ENCODE measurements around the gene TTC28.

The TTC28 gene

DNA sequence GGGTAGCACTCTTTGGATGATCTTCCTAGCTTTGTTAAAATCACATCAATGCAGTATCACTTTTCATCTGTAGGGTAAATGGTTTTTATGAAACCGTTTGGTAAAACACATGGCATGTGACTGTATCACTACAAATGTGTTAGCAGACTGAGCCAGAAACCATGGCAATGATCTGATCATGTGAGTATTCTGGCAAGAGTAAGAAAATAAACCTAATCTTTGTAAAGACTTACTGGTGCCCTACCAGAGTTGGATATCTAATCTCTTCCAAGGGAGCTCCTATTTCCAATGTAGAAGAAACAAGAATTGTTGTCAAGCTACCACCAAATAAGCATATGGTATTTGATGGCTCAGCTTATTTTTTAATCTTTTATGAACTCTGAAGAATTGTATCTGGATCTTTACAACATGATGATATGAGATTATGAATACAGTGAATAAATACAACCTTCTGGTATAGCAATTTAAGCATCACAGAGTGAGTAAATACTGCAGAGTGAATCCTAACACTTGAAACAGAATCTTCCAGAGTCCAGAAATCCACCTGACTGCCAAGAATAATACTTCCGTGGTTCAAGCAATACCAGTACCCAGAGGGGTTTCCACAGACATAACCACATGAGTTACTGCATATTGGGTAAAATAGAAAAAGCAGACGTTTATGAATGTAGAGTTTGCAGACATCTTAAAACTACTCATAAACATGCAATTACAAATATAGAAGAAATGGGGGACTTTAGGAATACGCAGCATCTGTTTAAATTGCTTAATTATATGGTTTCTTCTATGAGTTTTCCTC lies 238.8 kb downstream of the TTC28 start:
- no peak for DNase-seq (ENCODE audit: low spot score)

GRCh38 chr22:28438183-28438768 lies 241.4 kb downstream of the TTC28 start:
- DNase-seq (ENCODE audit: low spot score): no peak

DNA sequence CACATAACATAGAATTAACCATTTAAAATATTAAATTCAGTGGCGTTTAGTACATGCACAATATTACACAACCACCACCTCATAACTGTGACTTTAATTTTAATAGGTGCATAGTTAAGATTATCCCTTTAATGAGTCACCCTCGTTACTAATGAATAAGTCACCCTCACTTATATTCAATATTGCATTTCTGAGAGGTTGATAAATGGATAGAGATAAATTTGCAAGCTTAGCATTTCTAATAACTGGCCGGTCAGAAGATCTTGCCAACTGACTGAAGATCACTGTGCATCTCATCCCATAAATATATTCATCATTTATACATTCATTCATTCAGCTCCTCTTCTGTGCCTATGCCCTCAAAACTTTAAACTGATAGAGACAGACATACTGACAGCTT lies 243.7 kb downstream of the TTC28 start:
- DNase-seq (ENCODE audit: low spot score): no peak

DNA sequence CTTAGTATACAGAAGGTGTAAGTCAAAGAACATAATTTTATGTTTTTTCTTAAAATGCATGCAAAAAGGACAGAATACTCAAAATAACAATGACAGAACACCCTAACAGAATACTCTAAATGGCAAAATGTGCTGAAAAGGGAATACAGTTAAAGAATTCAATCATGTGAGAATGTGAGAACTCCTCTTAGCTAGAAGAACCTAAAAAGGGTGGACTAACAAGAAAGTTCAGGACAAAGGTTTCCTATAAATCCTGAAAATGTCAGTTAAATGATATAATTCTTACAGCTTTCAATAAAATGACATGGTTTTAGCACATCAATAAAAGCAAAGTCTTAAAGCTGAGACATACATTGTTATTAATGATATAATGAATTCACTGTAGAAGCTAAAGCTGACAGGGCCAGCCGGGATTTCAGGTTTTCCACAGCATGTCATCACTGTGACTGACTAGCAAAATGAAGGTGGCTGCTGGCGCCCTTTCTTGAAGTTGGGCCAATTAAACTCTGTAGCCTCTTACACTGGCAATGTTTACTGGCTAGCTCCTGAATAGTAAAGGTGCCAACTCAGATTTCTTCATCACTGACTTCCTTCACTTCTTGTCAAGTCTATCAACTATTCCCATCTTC lies 244.4 kb downstream of the TTC28 start:
- no peak for DNase-seq (ENCODE audit: low spot score)

DNA sequence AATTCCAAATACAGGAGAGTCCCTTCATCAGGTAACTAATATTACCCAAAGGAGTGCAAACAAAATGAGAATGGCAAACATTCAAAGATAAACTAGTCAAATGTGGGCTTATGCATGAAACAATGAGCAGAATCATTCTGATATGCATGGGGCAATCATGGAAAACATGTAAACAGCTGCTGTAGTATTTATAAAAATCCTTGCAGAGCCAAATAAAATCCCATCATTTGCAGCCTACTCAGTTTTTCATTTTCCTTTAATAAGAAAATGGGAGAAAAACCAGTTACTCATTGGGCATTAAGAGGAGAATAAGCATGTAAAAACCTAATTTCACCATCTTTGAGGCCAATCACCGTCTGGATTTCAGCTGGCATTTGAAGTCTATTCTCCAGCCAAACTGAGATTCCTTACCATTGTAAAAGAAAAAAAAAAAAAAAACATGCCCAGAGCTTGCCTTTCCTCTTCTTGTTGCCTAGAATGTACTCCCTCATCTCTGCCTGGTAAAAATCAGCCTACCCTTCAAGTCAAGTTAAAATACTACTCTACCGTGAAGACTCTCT lies 249.1 kb downstream of the TTC28 start:
- DNase-seq (ENCODE audit: low spot score): no peak

DNA sequence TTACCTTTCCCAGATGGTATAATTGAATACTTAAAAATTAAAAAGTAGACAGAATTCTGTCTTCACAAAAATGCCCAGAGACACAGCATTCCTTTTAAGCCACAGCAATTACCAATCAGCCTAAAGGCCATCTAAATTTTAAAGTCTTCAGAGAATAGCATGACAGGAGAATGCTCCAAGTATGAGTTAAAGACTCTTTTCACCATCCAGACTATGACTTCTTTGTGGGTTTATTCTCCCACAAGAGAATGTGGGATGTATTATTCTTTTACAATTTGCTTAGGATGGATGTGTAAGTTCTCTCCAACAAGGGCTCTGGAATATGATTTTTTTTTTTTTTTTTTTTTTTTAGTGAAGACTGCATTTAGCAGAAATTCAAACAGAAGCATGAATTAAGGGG lies 249.9 kb downstream of the TTC28 start:
- DNase-seq (ENCODE audit: low spot score): no peak

GRCh38 chr22:28428271-28428670 lies 251.4 kb downstream of the TTC28 start:
- no peak for DNase-seq (ENCODE audit: low spot score)

DNA sequence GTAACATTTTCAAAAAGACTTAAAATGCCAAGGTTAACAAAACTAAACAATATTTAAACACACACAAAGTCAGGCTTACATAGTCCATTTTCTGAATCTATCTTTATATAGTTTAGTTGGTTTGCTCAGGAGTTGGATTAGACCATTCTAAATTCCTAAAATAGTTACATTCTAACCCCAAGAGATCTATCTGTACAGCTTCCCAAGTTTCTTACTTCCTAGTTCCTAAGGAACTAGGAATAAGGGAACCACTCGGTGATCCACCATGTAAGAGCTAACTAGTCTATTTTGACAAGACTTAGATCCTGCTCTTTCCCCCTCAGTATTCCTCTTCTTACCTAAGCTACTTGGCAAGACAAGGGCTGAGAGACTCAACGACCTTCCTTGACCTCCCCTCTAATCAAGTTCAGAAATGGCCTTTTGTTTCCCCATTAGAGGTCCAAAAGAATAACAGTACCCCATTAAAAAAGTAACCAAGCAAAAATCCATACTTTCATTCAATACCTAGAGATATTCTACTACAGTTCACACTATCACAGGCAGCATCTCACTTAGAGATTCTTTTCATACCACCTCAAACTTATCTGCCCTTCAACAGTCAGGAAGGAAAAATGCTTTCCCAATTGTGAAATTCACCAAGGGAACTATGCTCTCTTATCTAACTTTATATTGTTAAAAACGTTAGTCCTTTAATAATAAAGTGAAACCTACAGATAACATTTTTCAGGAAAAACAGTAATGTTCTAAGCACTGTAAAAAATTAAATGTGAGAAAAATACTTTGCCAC lies 253.1 kb downstream of the TTC28 start:
- DNase-seq (ENCODE audit: low spot score): no peak

DNA sequence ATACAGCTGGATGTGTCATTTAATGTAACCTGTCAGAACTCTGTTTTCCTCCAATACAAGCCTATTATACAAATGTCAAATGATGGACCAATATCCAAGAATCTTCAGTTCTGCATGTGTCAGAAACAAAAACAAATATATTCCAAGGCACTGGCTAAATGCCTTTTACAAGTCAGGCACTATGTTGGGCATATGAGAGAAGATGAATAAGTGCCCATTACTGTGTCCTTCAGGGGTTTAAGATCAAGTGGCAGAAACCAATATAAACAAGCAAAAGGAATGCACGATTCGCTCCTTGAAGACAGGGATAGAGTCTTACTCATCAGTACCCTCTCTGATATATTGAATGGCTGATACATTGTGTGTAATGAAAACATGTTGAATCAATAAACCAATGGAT lies 254.4 kb downstream of the TTC28 start:
- no peak for DNase-seq (ENCODE audit: low spot score)

GRCh38 chr22:28424427-28425080 lies 255.1 kb downstream of the TTC28 start:
- peak; percentile 23 for DNase-seq (ENCODE audit: low spot score)

GRCh38 chr22:28419919-28420318 lies 259.7 kb downstream of the TTC28 start:
- DNase-seq (ENCODE audit: low spot score): no peak

- DNase-seq (ENCODE audit: low spot score): no peak
Measured at GRCh38 chr22:28418008-28418407, 261.6 kb downstream of the TTC28 start.

- no peak for DNase-seq (ENCODE audit: low spot score)
Measured at GRCh38 chr22:28417431-28417830, 262.2 kb downstream of the TTC28 start.

DNA sequence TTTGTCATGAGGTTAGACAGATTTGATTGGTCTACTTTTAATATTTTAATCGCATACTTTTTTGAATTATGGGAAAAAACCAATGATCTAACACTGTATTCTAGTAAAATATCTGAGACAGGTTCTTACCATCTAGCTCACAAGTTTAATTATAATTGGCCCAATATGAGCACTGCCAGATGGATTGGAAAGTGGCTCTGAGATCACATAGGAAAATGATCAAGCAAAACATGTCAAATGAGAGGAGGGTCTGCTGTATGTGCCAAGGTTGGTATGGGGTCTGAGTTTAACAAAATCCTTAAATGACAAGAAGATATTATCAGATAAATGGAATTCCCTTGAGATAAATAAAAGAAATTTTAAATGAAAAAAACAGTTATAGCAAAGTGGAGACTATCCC lies 264.7 kb downstream of the TTC28 start:
- DNase-seq (ENCODE audit: low spot score): no peak

- DNase-seq (ENCODE audit: low spot score): no peak
Measured at GRCh38 chr22:28413612-28414399, 265.8 kb downstream of the TTC28 start.

- DNase-seq (ENCODE audit: low spot score): no peak
Measured at GRCh38 chr22:28412109-28412508, 267.5 kb downstream of the TTC28 start.

DNA sequence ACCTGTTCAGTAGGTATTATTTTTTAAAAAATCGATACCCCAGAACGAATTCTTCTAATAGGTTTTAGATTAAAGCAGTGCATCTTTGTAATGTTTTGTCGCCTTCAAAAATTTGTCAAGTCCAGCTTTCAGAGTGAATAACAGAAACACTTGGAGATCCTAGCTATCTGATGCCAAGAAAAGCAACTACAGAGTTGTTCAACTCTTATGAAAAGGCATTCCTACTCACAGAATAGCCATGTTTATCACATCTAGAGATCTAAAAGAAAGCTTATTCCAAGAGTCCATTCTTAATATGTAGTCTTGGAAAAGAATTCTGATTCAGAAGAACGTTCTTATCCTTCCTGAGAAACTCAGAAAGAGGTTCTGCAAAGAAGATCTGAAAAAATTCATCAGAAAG lies 268.5 kb downstream of the TTC28 start:
- DNase-seq (ENCODE audit: low spot score): no peak

GRCh38 chr22:28410050-28410816 lies 269.4 kb downstream of the TTC28 start:
- DNase-seq (ENCODE audit: low spot score): no peak

DNA sequence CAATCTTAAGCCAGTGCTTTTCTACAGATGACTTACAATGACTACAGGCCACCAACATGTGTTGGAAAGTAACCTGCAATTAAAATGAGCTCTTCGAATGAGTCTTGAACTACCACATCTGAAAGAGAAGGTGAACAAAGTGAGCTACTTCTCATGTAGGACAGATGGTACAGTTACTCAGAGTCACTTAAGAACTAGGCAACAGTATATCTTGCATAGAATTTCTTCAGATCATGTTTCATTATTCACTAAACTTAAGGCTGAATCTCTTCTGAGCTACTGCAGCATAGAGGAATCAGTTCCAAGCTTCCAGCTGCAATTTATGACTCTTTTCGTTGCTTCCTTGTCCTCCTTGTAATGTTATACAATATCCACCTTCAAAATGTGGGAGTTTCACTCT lies 270.9 kb downstream of the TTC28 start:
- DNase-seq (ENCODE audit: low spot score): no peak

GRCh38 chr22:28407645-28408044 lies 272.0 kb downstream of the TTC28 start:
- DNase-seq (ENCODE audit: low spot score): no peak

Data from HuH-7 (cell line).